Endothelial cell of hepatic sinusoid (primary cell): ENCODE measurements around the gene ACSF2.
"Not testable (repeated sequence)": the region's sequence is repeated elsewhere in the genome, so short reads cannot be mapped to it uniquely, and the experiment has no call there.

Source experiments
- in situ Hi-C: cut with HindIII; loops from 2 replicates; pipeline ENCODE4 v1.10.0; 2017; ENCODE audit warnings: low sequenced_read_pairs

ACSF2 gene

GRCh38 chr17:50406578-50406977 is 19.4 kb upstream of the ACSF2 start:
- in situ Hi-C loops = no loop called here

DNA sequence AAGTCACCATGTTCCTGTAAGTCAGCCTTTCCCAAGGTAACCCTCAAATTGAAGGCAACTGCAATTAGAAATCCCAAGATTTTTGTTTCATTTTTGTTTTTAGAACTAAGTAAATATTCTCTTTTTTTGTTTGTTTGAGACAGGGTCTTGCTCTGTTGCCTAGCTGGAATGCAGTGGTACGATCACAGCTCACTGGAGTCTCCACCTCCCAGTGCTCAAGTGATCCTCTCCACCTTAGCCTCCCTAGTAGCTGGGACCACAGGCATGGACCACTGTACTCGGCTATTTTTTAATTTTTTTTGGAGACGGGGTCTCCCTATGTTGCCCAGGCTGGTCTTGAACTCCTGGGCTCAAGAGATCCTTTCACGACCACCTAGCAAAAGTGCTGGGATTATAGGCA is 18.1 kb upstream of the ACSF2 start:
- in situ Hi-C loops = no loop called here

- in situ Hi-C loops = no loop called here
These were observed 13.8 kb upstream of the ACSF2 start for GRCh38 chr17:50412188-50412732.

GRCh38 chr17:50414808-50415207 is 11.2 kb upstream of the ACSF2 start:
- in situ Hi-C loops = no loop called here

DNA sequence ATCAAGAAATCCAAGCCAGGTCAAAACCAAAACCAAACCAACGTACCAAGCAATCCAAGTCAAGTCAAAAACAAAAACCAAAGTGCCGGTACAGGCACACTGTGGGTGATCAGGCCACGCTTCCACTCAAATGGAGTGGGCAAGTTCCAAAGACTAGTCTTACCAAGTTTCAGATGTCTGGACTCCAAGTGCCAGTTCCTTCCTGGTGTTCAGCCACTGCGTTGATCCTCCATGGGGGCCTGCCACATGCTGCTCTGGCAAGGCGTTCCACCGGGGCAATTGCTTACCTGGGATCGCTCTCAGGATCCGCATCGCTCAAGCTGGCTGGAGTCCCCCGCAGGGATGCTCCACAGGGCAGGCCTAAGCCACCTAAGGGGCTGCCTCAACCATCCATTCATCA is 6.4 kb upstream of the ACSF2 start:
- in situ Hi-C loops = not testable (repeated sequence)

- in situ Hi-C loops = no loop called here
These were observed 5.5 kb upstream of the ACSF2 start for GRCh38 chr17:50420419-50421112.

GRCh38 chr17:50421308-50422051 is 4.5 kb upstream of the ACSF2 start:
- in situ Hi-C loops = no loop called here

- in situ Hi-C loops = no loop called here
These were observed 3.3 kb upstream of the ACSF2 start for GRCh38 chr17:50422738-50423137.

DNA sequence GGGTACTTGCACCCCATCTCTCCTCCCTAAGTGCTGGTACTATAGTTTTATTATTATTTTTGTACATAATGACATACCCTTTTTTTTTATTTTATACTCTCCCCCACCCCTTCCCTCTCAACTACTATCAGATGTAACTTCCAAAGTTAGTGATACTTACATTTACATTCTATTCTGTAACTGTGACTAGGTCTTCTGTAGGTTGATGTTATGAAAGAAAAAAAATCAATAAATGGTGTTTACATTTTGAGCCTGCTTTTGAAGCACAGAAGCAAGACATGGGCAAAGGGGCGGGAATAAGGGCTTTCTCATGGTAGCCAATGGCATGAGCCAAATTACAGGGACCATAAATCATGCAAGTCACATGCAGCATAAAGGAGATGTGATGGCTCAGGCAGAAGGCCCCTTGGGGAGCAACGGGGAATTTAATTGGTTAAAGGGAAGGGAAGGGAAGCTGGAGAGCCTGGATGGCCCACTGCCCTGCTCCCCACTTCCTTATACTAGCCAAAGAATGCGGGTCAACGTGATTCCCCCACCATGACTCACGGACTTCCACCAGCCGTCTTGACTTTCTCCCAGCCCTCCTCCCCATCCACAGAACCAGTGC is 2.4 kb upstream of the ACSF2 start:
- in situ Hi-C loops = no loop called here

DNA sequence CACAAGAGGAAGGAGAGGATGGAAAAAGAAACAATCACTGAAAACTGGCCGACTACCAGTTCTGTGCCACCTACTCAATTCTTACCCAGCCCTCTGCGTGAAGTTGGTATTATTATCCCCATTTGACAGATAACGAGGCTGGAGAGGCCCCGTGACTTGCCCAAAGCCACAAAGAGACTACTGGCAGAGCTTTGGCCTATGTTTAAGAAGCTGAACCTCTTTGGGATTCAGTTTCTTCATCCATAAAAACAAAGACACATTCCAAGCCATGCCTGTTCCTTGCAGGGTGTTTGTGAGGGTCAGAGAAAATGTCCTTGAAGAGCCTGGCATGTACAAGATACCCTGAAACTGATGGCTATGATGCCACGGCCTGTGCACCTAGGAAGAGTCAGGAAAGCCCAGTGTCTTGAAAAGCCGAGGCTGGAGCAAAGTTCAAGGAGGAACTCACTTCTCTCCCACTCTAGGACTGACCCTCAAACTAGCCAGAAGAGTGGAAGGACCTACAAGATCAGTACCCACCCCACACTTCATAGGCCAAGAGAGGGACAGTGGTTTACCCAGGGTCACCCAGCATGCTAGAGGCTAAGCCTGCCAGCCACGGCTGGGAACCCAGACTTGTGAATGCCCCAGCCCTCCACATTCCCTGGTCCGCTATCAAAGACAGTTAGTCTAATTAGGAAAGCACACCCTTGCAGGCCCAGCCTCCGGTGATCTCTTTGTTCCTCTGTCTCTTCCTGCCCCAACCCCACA is 1.6 kb upstream of the ACSF2 start:
- in situ Hi-C loops = no loop called here

DNA sequence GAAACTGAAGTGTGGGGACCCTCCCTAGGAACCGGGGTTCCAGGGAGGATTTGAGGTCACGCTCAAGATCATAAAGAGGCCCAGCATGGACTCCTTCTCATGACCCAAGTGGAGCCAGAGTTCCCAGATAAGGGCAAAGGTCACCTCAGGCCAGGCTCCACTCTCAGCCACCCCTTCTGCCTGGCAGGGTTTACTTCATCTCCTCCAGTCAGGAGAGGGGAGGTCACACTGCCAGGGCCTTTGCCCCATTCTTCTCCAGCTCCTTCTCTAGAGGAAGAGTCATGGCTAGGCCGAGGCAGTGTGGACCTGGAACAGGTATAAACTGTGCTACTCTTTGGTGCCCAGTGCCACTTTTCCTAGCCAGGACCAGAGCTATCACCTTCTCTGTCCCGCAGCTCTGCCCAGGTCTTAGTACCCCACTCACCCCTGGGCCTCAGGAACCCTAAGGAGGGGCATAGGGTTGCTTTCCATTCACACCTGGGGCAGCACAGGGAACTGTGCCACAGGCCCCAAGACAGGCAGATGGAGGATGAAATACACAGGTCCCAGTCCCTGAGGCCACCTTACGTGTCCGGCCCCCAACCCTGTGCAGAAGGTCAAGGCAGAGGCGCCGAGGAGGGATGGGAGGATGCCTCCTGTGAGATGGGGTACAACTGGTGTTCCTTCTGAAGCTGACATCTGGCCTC is 879 bp upstream of the ACSF2 start:
- in situ Hi-C loops = loop anchor here (5.0 kb wide), 1 partner anchor 38 kb away; no protein-coding TSS in a partner anchor

- in situ Hi-C loops = loop anchor here (5.0 kb wide), 1 partner anchor 39 kb away; no protein-coding TSS in a partner anchor
These were observed 409 bp downstream of the ACSF2 start for GRCh38 chr17:50426472-50426782.

- in situ Hi-C loops = loop anchor here (5.0 kb wide), 1 partner anchor 40 kb away; no protein-coding TSS in a partner anchor
These were observed 1.1 kb downstream of the ACSF2 start for GRCh38 chr17:50426814-50427787.

- in situ Hi-C loops = loop anchor here (5.0 kb wide), 1 partner anchor 41 kb away; no protein-coding TSS in a partner anchor
These were observed 2.1 kb downstream of the ACSF2 start for GRCh38 chr17:50428126-50428525.

DNA sequence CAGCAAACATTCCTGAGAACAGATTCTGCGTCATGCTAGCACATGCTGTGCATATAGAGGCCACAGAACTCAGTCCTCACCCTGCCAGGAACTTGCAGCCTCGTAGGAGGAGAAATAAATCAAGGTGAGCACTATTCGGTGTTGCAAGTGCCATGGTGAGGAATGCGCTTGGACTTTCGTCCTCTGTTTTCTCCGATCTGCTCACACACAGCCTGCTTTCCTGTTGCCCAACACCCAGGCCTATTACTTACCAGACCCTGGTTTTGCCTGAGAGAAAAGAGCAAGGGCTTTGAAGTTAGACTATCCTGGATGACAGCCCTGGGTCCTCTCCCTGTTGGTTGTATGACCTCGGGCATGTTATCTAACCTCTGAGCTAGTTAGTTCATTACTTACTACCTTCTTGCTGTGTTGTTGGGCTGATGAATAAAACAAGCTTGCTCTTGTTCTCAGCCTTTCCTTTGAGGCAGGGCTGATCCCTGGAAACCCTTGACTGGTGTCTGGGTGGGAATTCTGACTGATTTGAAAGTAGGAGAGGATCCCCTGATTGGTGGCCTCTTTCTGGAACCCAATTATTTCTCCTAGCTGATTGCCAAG is 2.9 kb downstream of the ACSF2 start:
- in situ Hi-C loops = loop anchor here (5.0 kb wide), 1 partner anchor 42 kb away; no protein-coding TSS in a partner anchor

DNA sequence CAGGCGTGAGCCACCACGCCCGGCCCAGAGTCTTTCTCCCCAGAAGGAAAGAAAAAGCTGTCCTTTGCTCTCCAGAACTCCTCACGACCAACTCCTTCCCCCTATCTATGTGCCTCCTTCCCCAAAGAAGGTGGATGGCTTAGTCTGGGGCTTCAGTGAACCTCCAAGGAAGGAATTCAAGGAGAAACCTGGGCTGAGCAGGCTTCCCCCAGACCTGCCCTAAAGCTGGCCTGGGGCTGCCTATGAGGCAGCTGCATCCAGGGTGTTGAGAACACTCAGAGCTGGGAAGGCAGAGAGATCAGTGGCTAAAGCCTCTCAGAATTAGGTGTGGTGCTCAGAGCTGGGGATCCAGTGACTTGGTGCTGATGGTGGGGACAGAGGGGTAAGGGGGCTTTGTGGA is 3.8 kb downstream of the ACSF2 start:
- in situ Hi-C loops = loop anchor here (5.0 kb wide), 1 partner anchor 42 kb away; no protein-coding TSS in a partner anchor

GRCh38 chr17:50430821-50431618 is 5.0 kb downstream of the ACSF2 start:
- in situ Hi-C loops = no loop called here
